GM10248 (cell line): Measurements from ENCODE around the gene MED22.
"Not testable (repeated sequence)": the region's sequence is repeated elsewhere in the genome, so short reads cannot be mapped to it uniquely, and the experiment has no call there.

Experiments used
- CTCF ChIA-PET: fragments of 300-600 bp; sonication (Branson Sonifier 250); formaldehyde crosslinking; extraction: SDS; loops from one replicate; lab custom pipeline; 2021; ENCODE audit warnings: antibody characterized with exemption; lab: Yijun Ruan, JAX
- POLR2A ChIA-PET: fragments of 350-650 bp; sonication (Branson Sonifier 250); formaldehyde crosslinking; extraction: SDS; loops from one replicate; lab custom pipeline; 2020; ENCODE audit warnings: antibody characterized with exemption; lab: Yijun Ruan, JAX
- DNase-seq: peaks from one replicate; pipeline ENCODE4 v3.0.0; 2012; ENCODE audit errors: extremely low spot score
- TF ChIP-seq, protein P1 (sequence below): IDR thresholded peaks from 2 replicates; pipeline ENCODE4 v1.5.1; 2012; ENCODE audit warnings: mild to moderate bottlenecking, low read depth; ENCODE audit errors: extremely low read depth, missing control alignments, control extremely low read depth

The MED22 gene

DNA sequence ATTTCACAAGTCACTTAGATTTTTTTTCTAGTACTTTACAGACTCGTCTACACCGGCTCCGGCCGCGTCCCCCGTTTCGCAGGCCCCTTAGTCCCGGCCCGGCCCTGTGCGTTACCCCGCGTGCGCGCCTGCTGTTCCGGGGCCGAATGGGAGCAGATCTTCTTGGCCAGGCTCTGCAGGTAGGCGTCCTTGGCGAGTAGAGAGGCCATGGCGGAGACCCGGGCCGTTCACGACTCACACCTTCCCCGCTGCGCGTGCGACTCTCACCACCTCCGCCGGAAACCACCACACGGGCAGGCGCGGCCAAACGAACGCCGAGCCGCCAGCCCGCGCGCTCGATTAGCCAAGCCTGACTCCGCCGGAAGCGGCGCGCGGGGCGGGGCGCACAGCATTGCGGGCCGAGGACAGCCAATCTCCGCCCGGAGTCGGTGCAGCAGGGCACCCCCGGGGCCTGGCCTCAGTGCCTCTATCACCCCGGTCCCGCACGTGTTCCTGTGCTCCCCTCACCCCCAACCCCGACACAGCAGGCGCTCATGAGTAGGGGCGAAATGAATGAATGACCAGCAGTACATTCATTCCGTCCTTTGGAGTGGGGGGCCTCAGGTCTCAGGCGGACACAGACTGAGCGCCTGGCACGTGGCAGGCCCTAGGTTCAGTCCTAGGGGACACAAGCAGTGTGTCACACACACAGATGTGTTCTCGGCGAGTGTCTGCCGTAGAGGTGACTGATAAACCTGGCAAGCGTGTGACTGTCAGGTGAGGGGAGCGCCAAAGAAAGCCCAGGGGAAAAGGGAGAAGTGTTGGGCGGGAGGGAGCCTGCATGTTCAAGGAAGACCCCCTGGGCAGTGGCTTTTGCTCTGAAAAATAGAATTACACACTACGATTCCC lies 11.8 kb downstream of the MED22 start, which contains the start of gene SURF6:
Gene SURF6, minus strand, starts transcription at position 265 of the 888 bp plus-strand sequence. Its CDS starts 56 bp downstream, at position 209.
- DNase-seq, result peak; percentile 93
- ChIA-PET CTCF (no interaction called here), POLR2A (interaction anchor here (0.6 kb wide), 1 partner anchor 36 kb away, joined by 4 read pairs; no protein-coding TSS in a partner anchor)
- TF ChIP-seq, protein P1, sequence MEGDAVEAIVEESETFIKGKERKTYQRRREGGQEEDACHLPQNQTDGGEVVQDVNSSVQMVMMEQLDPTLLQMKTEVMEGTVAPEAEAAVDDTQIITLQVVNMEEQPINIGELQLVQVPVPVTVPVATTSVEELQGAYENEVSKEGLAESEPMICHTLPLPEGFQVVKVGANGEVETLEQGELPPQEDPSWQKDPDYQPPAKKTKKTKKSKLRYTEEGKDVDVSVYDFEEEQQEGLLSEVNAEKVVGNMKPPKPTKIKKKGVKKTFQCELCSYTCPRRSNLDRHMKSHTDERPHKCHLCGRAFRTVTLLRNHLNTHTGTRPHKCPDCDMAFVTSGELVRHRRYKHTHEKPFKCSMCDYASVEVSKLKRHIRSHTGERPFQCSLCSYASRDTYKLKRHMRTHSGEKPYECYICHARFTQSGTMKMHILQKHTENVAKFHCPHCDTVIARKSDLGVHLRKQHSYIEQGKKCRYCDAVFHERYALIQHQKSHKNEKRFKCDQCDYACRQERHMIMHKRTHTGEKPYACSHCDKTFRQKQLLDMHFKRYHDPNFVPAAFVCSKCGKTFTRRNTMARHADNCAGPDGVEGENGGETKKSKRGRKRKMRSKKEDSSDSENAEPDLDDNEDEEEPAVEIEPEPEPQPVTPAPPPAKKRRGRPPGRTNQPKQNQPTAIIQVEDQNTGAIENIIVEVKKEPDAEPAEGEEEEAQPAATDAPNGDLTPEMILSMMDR, result no peak

- ChIA-PET POLR2A (interaction anchor here (0.7 kb wide), 1 partner anchor 14 kb away, joined by 3 read pairs; no protein-coding TSS in a partner anchor), CTCF (interaction anchor here (1.3 kb wide), 2 partner anchors 9 to 154 kb away, joined by 3 to 4 read pairs; no protein-coding TSS in a partner anchor)
Observed at GRCh38 chr9:133334888-133335287, 13.0 kb downstream of the MED22 start.

GRCh38 chr9:133334161-133334560 lies 13.8 kb downstream of the MED22 start:
- ChIA-PET POLR2A (no interaction called here), CTCF (interaction anchor here (1.3 kb wide), 3 partner anchors 9 to 153 kb away, joined by 3 to 4 read pairs (median 4); no protein-coding TSS in a partner anchor)
- TF ChIP-seq, protein P1, result no peak
- DNase-seq, result no peak

More at GRCh38 chr9:133334888-133335287, 13.0 kb downstream of the MED22 start:
- not testable (repeated sequence) for DNase-seq

GRCh38 chr9:133333566-133333965 lies 14.4 kb downstream of the MED22 start:
- CTCF ChIA-PET, result interaction anchor here (1.1 to 1.3 kb wide), 4 partner anchors 8 to 153 kb away, joined by 3 to 4 read pairs (median 4); no protein-coding TSS in a partner anchor
- TF ChIP-seq, protein P1, result no peak
- DNase-seq, result no peak
- POLR2A ChIA-PET, result no interaction called here

- no peak for DNase-seq
- POLR2A ChIA-PET, result interaction anchor here (0.6 kb wide), 1 partner anchor 1017 kb away, joined by 3 read pairs; no protein-coding TSS in a partner anchor
- CTCF ChIA-PET, result interaction anchor here (0.7 to 1.3 kb wide), 4 partner anchors 9 to 146 kb away, joined by 3 to 4 read pairs (median 3); no protein-coding TSS in a partner anchor
- TF ChIP-seq, protein P1, result no peak
Observed at GRCh38 chr9:133333011-133333410, 14.9 kb downstream of the MED22 start.

DNA sequence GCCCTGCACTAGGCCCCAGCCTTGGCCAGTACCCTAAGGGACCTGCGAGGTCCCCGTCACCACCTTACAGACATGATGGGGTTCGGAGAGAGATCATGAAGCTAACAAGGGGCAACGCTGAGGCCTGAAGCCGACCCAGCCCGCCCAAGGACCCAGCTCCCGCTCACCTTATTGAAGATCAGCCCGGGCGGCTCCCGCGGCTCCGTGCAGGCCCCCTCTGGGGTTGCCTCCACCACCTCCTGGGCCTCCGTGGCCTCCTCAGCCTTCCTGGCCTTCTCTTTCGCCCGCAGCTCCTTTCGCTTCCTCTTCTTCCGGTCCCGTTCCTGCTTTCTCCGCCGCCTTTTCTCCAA lies 15.6 kb downstream of the MED22 start:
- ChIA-PET POLR2A (interaction anchor here (0.6 to 1.0 kb wide), 2 partner anchors 14 to 1018 kb away, joined by 3 read pairs; no protein-coding TSS in a partner anchor), CTCF (interaction anchor here (0.7 to 1.3 kb wide), 5 partner anchors 10 to 146 kb away, joined by 3 read pairs; no protein-coding TSS in a partner anchor)
- no peak for DNase-seq
- TF ChIP-seq, protein P1, result no peak
